WTC11 (cell line): ENCODE measurements around the gene KIF3C.

Experiments
- ATF2 ChIP-seq: sonication (generic); formaldehyde crosslinking; IDR thresholded peaks from 2 replicates; pipeline ENCODE4 v1.8.1; 2022; ENCODE audit warnings: low read depth, missing genetic modification reagents, borderline replicate concordance
- CTCF ChIP-seq: fragments of 200-600 bp; IDR thresholded peaks from 2 replicates; pipeline ENCODE4 v1.8.0; 2022; ENCODE audit warnings: antibody characterized with exemption
- ESRRA ChIP-seq: sonication (generic); formaldehyde crosslinking; IDR thresholded peaks from 2 replicates; pipeline ENCODE4 v1.8.1; 2022; ENCODE audit warnings: mild to moderate bottlenecking, missing genetic modification reagents, borderline replicate concordance
- FOXP4 ChIP-seq: sonication (generic); formaldehyde crosslinking; IDR thresholded peaks from 2 replicates; pipeline ENCODE4 v1.8.0; 2022; ENCODE audit warnings: mild to moderate bottlenecking, missing genetic modification reagents
- IRF1 ChIP-seq: sonication (generic); formaldehyde crosslinking; IDR thresholded peaks from 2 replicates; pipeline ENCODE4 v1.8.0; 2023; ENCODE audit warnings: missing genetic modification reagents
- JUN ChIP-seq: sonication (generic); formaldehyde crosslinking; IDR thresholded peaks from 2 replicates; pipeline ENCODE4 v1.8.0; 2023; ENCODE audit warnings: mild to moderate bottlenecking, missing genetic modification reagents
- MYBL2 ChIP-seq: sonication (generic); formaldehyde crosslinking; IDR thresholded peaks from 2 replicates; pipeline ENCODE4 v1.8.1; 2023; ENCODE audit warnings: mild to moderate bottlenecking, moderate library complexity, missing genetic modification reagents
- NR3C1 ChIP-seq: sonication (generic); formaldehyde crosslinking; conservative IDR thresholded peaks from 2 replicates; pipeline ENCODE4 v1.8.1; 2023; ENCODE audit warnings: low read depth, mild to moderate bottlenecking, missing genetic modification reagents
- OVOL2 ChIP-seq: fragments of 250-450 bp; sonication (Bioruptor Pico); IDR thresholded peaks from 2 replicates; pipeline ENCODE4 v1.9.0; 2021; ENCODE audit warnings: mild to moderate bottlenecking, borderline replicate concordance
- SP1 ChIP-seq: sonication (generic); formaldehyde crosslinking; conservative IDR thresholded peaks from 2 replicates; pipeline ENCODE4 v1.8.1; 2022; ENCODE audit warnings: missing genetic modification reagents
- ZNF416 ChIP-seq: fragments of 250-450 bp; sonication (Bioruptor Pico); IDR thresholded peaks from 2 replicates; pipeline ENCODE4 v1.9.0; 2021; ENCODE audit warnings: mild to moderate bottlenecking, inconsistent platforms
- TF ChIP-seq, protein P1 (sequence below): sonication (generic); formaldehyde crosslinking; IDR thresholded peaks from 2 replicates; pipeline ENCODE4 v1.8.0; 2022; ENCODE audit warnings: mild to moderate bottlenecking, missing genetic modification reagents

DNA sequence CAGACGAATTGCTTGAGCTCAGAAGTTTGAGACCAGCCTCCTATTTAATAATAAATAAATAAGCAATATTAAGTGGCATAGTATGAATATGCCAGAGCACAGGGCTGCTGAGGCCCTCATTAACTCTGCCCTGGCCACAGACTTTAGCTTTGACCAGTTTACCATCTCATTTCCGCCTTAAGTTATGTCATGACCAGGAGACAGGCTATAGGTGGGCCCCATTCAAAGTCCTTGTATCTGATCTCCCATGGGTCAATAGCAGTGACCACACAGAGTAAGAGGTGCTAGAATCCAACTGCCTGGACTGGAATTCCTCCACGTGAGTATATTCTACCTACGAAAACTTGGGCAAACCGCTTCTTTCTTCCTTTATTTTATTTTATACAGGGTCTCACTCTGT, 90.6 kb downstream of the KIF3C start:
- TF ChIP-seq ATF2 (CRISPR knock-in tag) (no peak), NR3C1 (CRISPR knock-in tag) (no peak), OVOL2 (CRISPR knock-in tag) (no peak), CTCF (no peak), JUN (CRISPR knock-in tag) (no peak), ESRRA (CRISPR knock-in tag) (no peak), ZNF416 (CRISPR knock-in tag) (no peak), FOXP4 (CRISPR knock-in tag) (no peak), SP1 (CRISPR knock-in tag) (no peak), IRF1 (CRISPR knock-in tag) (no peak), MYBL2 (CRISPR knock-in tag) (no peak)
- TF ChIP-seq, protein P1, sequence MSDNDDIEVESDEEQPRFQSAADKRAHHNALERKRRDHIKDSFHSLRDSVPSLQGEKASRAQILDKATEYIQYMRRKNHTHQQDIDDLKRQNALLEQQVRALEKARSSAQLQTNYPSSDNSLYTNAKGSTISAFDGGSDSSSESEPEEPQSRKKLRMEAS, result no peak
